Smooth muscle cell (in vitro differentiated cells): Measurements from ENCODE around the gene CD58. TPM values are rescaled to one million over a fixed set of nuclear protein-coding genes. Genes with fewer than 3 reads are reported as not detected.

Source experiments
- DNase-seq: peaks from one replicate; lab custom pipeline; 2025; ENCODE audit not compliant: unreplicated experiment; lab: John Stamatoyannopoulos, UW
- H2AFZ ChIP-seq: fragments of 200-600 bp; sonication (generic); 2 replicates; pipeline ENCODE4 v1.6.0; 2016; ENCODE audit warnings: antibody characterized with exemption, low read depth, mild to moderate bottlenecking
- H3F3A ChIP-seq: fragments of 200-600 bp; sonication (generic); 2 replicates; pipeline ENCODE4 v1.6.0; 2017; ENCODE audit warnings: antibody characterized with exemption, low read depth
- H3K27ac ChIP-seq: fragments of 200-600 bp; sonication (generic); 2 replicates; pipeline ENCODE4 v1.5.1; 2016; ENCODE audit warnings: low read depth, mild to moderate bottlenecking
- H3K27me3 ChIP-seq: fragments of 200-600 bp; sonication (generic); 2 replicates; pipeline ENCODE4 v1.6.1; 2016; ENCODE audit warnings: low read depth, mild to moderate bottlenecking
- H3K36me3 ChIP-seq: fragments of 200-600 bp; sonication (generic); 2 replicates; pipeline ENCODE4 v1.5.1; 2016; ENCODE audit warnings: low read depth
- H3K4me1 ChIP-seq: fragments of 200-600 bp; sonication (generic); 2 replicates; pipeline ENCODE4 v1.5.1; 2016; ENCODE audit warnings: low read depth
- H3K4me2 ChIP-seq: fragments of 200-600 bp; sonication (generic); 2 replicates; pipeline ENCODE4 v1.6.0; 2016; ENCODE audit warnings: mild to moderate bottlenecking
- H3K4me3 ChIP-seq: fragments of 200-600 bp; sonication (generic); 2 replicates; pipeline ENCODE4 v1.5.1; 2016; ENCODE audit warnings: mild to moderate bottlenecking
- H3K79me2 ChIP-seq: fragments of 200-600 bp; sonication (generic); 2 replicates; pipeline ENCODE4 v1.6.0; 2016; ENCODE audit warnings: low read depth, mild to moderate bottlenecking
- H3K9ac ChIP-seq: fragments of 200-600 bp; sonication (generic); 2 replicates; pipeline ENCODE4 v1.6.0; 2016; ENCODE audit warnings: low read depth
- H3K9me3 ChIP-seq: fragments of 200-600 bp; sonication (generic); replicated peaks from 2 replicates; pipeline ENCODE4 v1.5.1; 2016; ENCODE audit warnings: low read depth
- H4K20me1 ChIP-seq: fragments of 200-600 bp; sonication (generic); 2 replicates; pipeline ENCODE4 v1.6.0; 2016; ENCODE audit warnings: low read depth
- CTCF ChIP-seq: fragments of 200-600 bp; sonication (generic); IDR thresholded peaks from 2 replicates; pipeline ENCODE4 v1.5.1; 2017; ENCODE audit warnings: borderline replicate concordance, mild to moderate bottlenecking, antibody characterized with exemption; ENCODE audit not compliant: insufficient read depth, poor library complexity, severe bottlenecking
- WGBS: methylation state at CpG from one replicate; pipeline ENCODE4 v1.1.7; 2016; ENCODE audit warnings: low lambda C conversion rate; 5-methylcytosine and 5-hydroxymethylcytosine counted together
- polyA plus RNA-seq: library from polyadenylated mRNA; unstranded; fragments of >200 nt; fragmentation: Nextera tagmentation; extraction: Ambion mirVana; gene quantifications from 2 replicates; pipeline ENCODE4 v1.2.1, GENCODE V29; 2016
- total RNA-seq: library from RNA; depleted of rRNA; stranded (reverse); fragments of >200 nt; gene quantifications from 2 replicates; pipeline ENCODE4 v1.2.3, GENCODE V29; 2014

CD58 gene
- total and polyA plus RNA-seq, 2 experiments from 2014 or later: 33.5 to 43.8 TPM

- WGBS: 50% methylated on average over 4 of the region's 4 CpGs
- TF ChIP-seq CTCF: no peak
- no peak for DNase-seq
Observed at GRCh38 chr1:116572771-116573430, 2.1 kb upstream of the CD58 start.

DNA sequence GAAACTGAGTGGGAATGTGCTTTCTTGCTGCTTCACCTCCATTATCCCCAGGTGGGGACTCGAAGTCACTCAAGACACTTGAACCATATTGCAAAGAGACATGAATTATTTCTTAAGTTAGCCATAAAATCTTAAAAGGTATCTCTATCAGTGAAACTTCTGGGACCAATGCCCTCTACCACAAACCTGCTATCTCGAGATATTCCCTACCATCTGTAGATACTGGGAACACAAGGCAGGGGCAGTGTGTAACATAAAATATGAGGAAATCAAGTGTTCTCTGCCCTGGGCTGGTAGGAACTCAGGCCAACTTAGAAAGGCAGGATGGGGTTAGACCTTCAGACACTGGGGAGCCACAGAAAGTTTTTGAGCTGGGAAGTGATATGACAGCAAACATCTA, 1.3 kb upstream of the CD58 start:
- no peak for DNase-seq
- no peak overlapping the region for H3K27ac ChIP-seq
- no peaks in the 10 kb centered on the region for H3K27me3 ChIP-seq
- 91% methylated on average over 2 of the region's 2 CpGs for WGBS
- H3K4me1 ChIP-seq: peaks cover 12% of the 10 kb centered on the region
- H3K9me3 ChIP-seq: no peaks in the 10 kb centered on the region
- H3K9ac ChIP-seq: no peak overlapping the region
- peak overlapping the region; percentile 89 for H3K4me2 ChIP-seq
- no peaks in the 10 kb centered on the region for H3K36me3 ChIP-seq
- H3K79me2 ChIP-seq: peaks cover 9% of the 10 kb centered on the region
- H3K4me3 ChIP-seq: no peak overlapping the region
- no peak overlapping the region for H2AFZ ChIP-seq
- H3F3A ChIP-seq: peaks cover 9% of the 10 kb centered on the region
- TF ChIP-seq CTCF: no peak
- H4K20me1 ChIP-seq: peaks cover 18% of the 10 kb centered on the region

More at GRCh38 chr1:116572771-116573430, 2.1 kb upstream of the CD58 start:
- Histone ChIP-seq H3K9me3 (no peaks in the 10 kb centered on the region), H4K20me1 (peaks cover 16% of the 10 kb centered on the region), H3K27me3 (no peaks in the 10 kb centered on the region), H3K9ac (no peak overlapping the region), H3F3A (peaks cover 9% of the 10 kb centered on the region), H3K36me3 (no peaks in the 10 kb centered on the region), H3K4me2 (peak overlapping the region; percentile 56), H3K4me1 (peaks cover 12% of the 10 kb centered on the region), H3K27ac (peak overlapping the region; percentile 80), H2AFZ (no peak overlapping the region), H3K4me3 (no peak overlapping the region), H3K79me2 (peaks cover 9% of the 10 kb centered on the region)

DNA sequence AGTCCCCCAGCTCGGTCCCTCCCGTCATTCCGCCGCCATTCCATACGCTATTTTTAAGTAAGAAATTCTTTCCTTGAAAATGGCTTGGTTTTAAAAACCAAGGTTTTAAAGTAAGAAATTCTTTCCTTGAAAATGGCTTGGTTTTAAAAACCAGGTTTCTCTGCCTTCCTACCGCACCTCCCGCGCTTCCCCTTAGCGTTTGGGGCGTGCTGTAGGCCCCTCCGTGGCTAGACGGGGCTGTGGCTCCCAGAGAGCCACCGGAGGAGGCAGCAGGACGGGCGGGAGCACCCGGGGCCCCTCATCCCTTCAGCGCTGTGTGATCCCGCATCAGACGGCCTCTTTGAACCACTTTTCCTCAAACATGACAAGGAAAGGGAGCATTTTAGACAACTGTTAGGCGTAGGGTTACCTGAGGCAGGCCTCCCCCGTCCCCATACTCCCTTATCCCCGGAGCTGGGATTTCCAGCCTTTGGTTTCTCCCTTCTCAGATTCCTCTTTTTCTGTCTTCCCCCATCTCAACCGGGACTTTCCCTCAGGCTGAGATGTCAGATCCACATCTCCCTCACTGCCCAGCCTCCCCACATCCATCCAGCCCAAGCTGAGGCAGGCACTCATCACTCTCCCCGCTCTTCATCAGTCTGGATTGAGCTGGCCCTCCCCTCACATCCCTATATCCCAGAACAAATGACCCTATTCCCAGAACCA, 541 bp upstream of the CD58 start:
- H3K9me3 ChIP-seq: no peaks in the 10 kb centered on the region
- H3K36me3 ChIP-seq: no peaks in the 10 kb centered on the region
- H2AFZ ChIP-seq: peak overlapping the region; percentile 84
- peak overlapping the region; percentile 90 for H3K4me3 ChIP-seq
- WGBS: 12% methylated on average over 24 of the region's 24 CpGs
- peak overlapping the region; percentile 85 for H3K9ac ChIP-seq
- peaks cover 18% of the 10 kb centered on the region for H4K20me1 ChIP-seq
- H3K4me1 ChIP-seq: peaks cover 12% of the 10 kb centered on the region
- TF ChIP-seq CTCF: no peak
- H3F3A ChIP-seq: peaks cover 9% of the 10 kb centered on the region
- H3K79me2 ChIP-seq: peaks cover 9% of the 10 kb centered on the region
- H3K27me3 ChIP-seq: no peaks in the 10 kb centered on the region
- H3K4me2 ChIP-seq: peak overlapping the region; percentile 89
- DNase-seq: no peak
- H3K27ac ChIP-seq: peak overlapping the region; percentile 81
